GM21515 (cell line): Measurements from ENCODE around the gene HP1BP3.
A peak's percentile ranks its signal among the peaks of the same experiment; 100 is the strongest.
"Not testable (repeated sequence)": the region's sequence is repeated elsewhere in the genome, so short reads cannot be mapped to it uniquely, and the experiment has no call there.

Experiments
- ATAC-seq: cut with Tn5 transposase; IDR thresholded peaks from one replicate; pipeline ENCODE4 v1.9.1; 2021; ENCODE audit not compliant: unreplicated experiment

The HP1BP3 gene

GRCh38 chr1:20787029-20787839 lies at the start of gene HP1BP3:
HP1BP3 (minus strand) TSS chr1:20787307; CDS start chr1:20780440, 6,867 bp downstream.
- peak; percentile 54 for ATAC-seq

GRCh38 chr1:20836230-20836629 lies 49.1 kb upstream of the HP1BP3 start:
- ATAC-seq, result no peak

GRCh38 chr1:20834780-20835179 lies 47.7 kb upstream of the HP1BP3 start:
- no peak for ATAC-seq

- ATAC-seq, result no peak
Measured at GRCh38 chr1:20834192-20834591, 47.1 kb upstream of the HP1BP3 start.

GRCh38 chr1:20830378-20830777 lies 43.3 kb upstream of the HP1BP3 start:
- no peak for ATAC-seq

GRCh38 chr1:20829946-20830345 lies 42.8 kb upstream of the HP1BP3 start:
- no peak for ATAC-seq

- no peak for ATAC-seq
Measured at GRCh38 chr1:20829531-20829930, 42.4 kb upstream of the HP1BP3 start.

GRCh38 chr1:20823845-20824244 lies 36.7 kb upstream of the HP1BP3 start:
- no peak for ATAC-seq

- no peak for ATAC-seq
Measured at GRCh38 chr1:20821466-20821865, 34.4 kb upstream of the HP1BP3 start.

GRCh38 chr1:20819818-20820217 lies 32.7 kb upstream of the HP1BP3 start:
- ATAC-seq, result no peak

GRCh38 chr1:20814534-20814871 lies 27.4 kb upstream of the HP1BP3 start:
- no peak for ATAC-seq

GRCh38 chr1:20811916-20812315 lies 24.8 kb upstream of the HP1BP3 start:
- ATAC-seq, result no peak

- ATAC-seq, result no peak
Measured at GRCh38 chr1:20793236-20793635, 6.1 kb upstream of the HP1BP3 start.

GRCh38 chr1:20792196-20792595 lies 5.1 kb upstream of the HP1BP3 start:
- ATAC-seq, result no peak

- ATAC-seq, result no peak
Measured at GRCh38 chr1:20790785-20791184, 3.7 kb upstream of the HP1BP3 start.

- not testable (repeated sequence) for ATAC-seq
Measured at GRCh38 chr1:20789598-20789997, 2.5 kb upstream of the HP1BP3 start.

- ATAC-seq, result no peak
Measured at GRCh38 chr1:20787840-20788795, 1.0 kb upstream of the HP1BP3 start.

- ATAC-seq, result peak; percentile 69
Measured at GRCh38 chr1:20786253-20787028, 666 bp downstream of the HP1BP3 start.

- ATAC-seq, result peak; percentile 15
Measured at GRCh38 chr1:20785907-20786252, 1.2 kb downstream of the HP1BP3 start.

- no peak for ATAC-seq
Measured at GRCh38 chr1:20775700-20776099, 11.4 kb downstream of the HP1BP3 start.

GRCh38 chr1:20771780-20772179 lies 15.3 kb downstream of the HP1BP3 start:
- no peak for ATAC-seq
